K562 (cell line): Measurements from ENCODE around the gene HMOX1. TPM values are rescaled to one million over a fixed set of nuclear protein-coding genes. Genes with fewer than 3 reads are reported as not detected.

Experiments used
- DDX20 ChIP-seq: fragments of 450-650 bp; IDR thresholded peaks from 2 replicates; pipeline ENCODE4 v1.6.1; 2016; ENCODE audit warnings: missing genetic modification characterization, low read depth, mild to moderate bottlenecking, missing compliant biosample characterization, moderate library complexity
- MECOM ChIP-seq: fragments of 250-450 bp; sonication (Bioruptor Pico); IDR thresholded peaks from 2 replicates; pipeline ENCODE4 v1.8.0; 2022; ENCODE audit warnings: inconsistent platforms
- SRF ChIP-seq, 2 experiments: fragments of 250-450, 450-650 bp in 1 of 2; sonication (Bioruptor Pico) in 1 of 2; sonication (generic) in 1 of 2; formaldehyde crosslinking; IDR thresholded peaks; 2 replicates each; pipeline versions ENCODE4 v1.5.0 to v1.5.1; 2020 to 2022; ENCODE audit warnings: mild to moderate bottlenecking in 1 of 2, missing genetic modification reagents in 1 of 2
- STAT5A ChIP-seq: IDR thresholded peaks from 2 replicates; pipeline ENCODE4 v1.6.1; 2012; ENCODE audit warnings: low read length, inconsistent platforms, borderline replicate concordance
- ZFPM2 ChIP-seq: fragments of 250-450 bp; sonication (Bioruptor Pico); IDR thresholded peaks from 2 replicates; pipeline ENCODE4 v1.5.1; 2022; ENCODE audit warnings: mild to moderate bottlenecking
- ZHX1 ChIP-seq: fragments of 150-350 bp; conservative IDR thresholded peaks from 2 replicates; pipeline ENCODE4 v1.6.1; 2014; ENCODE audit warnings: low read length
- ZNF316 ChIP-seq: fragments of 450-650 bp; IDR thresholded peaks from 2 replicates; pipeline ENCODE4 v1.6.1; 2016
- polyA plus RNA-seq, 8 experiments: library from polyadenylated mRNA; depleted of rRNA in 4 of 8; stranded (reverse) in 5 of 8; unstranded in 3 of 8; fragments of >200 nt; fragmentation: Nextera tagmentation in 2 of 8; fragmentation: Illumina TruSeq in 1 of 8; extraction: Ambion mirVana in 2 of 8; extraction: Trizol in 1 of 8; gene quantifications; 2 replicates each; pipeline versions ENCODE4 v1.2.1 to v1.2.3, GENCODE V29; 2011 to 2014; ENCODE audit warnings: inconsistent platforms in 1 of 8, missing spikeins in 1 of 8
- total RNA-seq, 7 experiments: library from RNA; depleted of rRNA in 6 of 7; stranded (reverse); fragments of >200 nt in 6 of 7; fragmentation: Illumina TruSeq in 2 of 7; extraction: Trizol in 2 of 7; gene quantifications; 2 replicates each; pipeline versions ENCODE4 v1.2.1 to v1.2.3, GENCODE V29; 2011 to 2021; ENCODE audit warnings: low replicate concordance in 1 of 7
- TF ChIP-seq, protein P1 (sequence below): sonication (generic); formaldehyde crosslinking; IDR thresholded peaks from 2 replicates; pipeline ENCODE4 v1.8.1; 2023; ENCODE audit warnings: missing genetic modification reagents, mild to moderate bottlenecking, borderline replicate concordance

Gene HMOX1
- total and polyA plus RNA-seq, 9 of the 15 experiments (the other 6 are each of a cell fraction or from before 2014, with no cell fraction given), result not detected

DNA sequence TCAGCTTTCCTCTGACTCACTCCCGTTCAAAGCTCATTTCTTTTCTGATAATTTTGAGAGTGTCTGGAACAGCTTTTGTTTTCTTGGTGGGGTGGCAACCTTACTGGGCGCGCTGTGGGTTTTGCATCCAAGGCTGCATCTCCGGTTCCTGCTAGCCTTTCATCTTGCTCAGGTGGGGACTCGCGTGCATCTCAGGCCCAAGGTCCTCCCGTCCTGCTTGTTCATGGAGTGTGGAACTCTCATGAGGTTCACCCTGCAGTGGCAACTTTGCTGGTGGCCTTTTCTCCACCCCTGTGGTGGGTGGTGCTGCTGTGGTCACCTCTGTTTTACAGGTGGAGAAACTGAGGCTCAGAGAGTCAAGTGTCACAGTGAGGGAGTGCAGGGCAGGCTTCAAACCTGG, 44.6 kb downstream of the HMOX1 start (continued):
- TF ChIP-seq, protein P1, sequence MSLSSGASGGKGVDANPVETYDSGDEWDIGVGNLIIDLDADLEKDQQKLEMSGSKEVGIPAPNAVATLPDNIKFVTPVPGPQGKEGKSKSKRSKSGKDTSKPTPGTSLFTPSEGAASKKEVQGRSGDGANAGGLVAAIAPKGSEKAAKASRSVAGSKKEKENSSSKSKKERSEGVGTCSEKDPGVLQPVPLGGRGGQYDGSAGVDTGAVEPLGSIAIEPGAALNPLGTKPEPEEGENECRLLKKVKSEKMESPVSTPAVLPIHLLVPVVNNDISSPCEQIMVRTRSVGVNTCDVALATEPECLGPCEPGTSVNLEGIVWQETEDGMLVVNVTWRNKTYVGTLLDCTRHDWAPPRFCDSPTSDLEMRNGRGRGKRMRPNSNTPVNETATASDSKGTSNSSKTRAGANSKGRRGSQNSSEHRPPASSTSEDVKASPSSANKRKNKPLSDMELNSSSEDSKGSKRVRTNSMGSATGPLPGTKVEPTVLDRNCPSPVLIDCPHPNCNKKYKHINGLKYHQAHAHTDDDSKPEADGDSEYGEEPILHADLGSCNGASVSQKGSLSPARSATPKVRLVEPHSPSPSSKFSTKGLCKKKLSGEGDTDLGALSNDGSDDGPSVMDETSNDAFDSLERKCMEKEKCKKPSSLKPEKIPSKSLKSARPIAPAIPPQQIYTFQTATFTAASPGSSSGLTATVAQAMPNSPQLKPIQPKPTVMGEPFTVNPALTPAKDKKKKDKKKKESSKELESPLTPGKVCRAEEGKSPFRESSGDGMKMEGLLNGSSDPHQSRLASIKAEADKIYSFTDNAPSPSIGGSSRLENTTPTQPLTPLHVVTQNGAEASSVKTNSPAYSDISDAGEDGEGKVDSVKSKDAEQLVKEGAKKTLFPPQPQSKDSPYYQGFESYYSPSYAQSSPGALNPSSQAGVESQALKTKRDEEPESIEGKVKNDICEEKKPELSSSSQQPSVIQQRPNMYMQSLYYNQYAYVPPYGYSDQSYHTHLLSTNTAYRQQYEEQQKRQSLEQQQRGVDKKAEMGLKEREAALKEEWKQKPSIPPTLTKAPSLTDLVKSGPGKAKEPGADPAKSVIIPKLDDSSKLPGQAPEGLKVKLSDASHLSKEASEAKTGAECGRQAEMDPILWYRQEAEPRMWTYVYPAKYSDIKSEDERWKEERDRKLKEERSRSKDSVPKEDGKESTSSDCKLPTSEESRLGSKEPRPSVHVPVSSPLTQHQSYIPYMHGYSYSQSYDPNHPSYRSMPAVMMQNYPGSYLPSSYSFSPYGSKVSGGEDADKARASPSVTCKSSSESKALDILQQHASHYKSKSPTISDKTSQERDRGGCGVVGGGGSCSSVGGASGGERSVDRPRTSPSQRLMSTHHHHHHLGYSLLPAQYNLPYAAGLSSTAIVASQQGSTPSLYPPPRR (CRISPR knock-in tag), result no peak
- TF ChIP-seq DDX20 (tag) (no peak), MECOM (CRISPR knock-in tag) (no peak), SRF (CRISPR knock-in tag; IDR thresholded peaks at IDR 0.05) (no peak), STAT5A (no peak), ZHX1 (no peak), ZFPM2 (CRISPR knock-in tag) (no peak), ZNF316 (no peak)
